GM18520 (cell line): ENCODE measurements around the gene APOBEC3F.
"Not testable (repeated sequence)": the region's sequence is repeated elsewhere in the genome, so short reads cannot be mapped to it uniquely, and the experiment has no call there.

Experiments
- ATAC-seq: cut with Tn5 transposase; IDR thresholded peaks from one replicate; pipeline ENCODE4 v1.9.1; 2021; ENCODE audit not compliant: unreplicated experiment

Gene APOBEC3F

DNA sequence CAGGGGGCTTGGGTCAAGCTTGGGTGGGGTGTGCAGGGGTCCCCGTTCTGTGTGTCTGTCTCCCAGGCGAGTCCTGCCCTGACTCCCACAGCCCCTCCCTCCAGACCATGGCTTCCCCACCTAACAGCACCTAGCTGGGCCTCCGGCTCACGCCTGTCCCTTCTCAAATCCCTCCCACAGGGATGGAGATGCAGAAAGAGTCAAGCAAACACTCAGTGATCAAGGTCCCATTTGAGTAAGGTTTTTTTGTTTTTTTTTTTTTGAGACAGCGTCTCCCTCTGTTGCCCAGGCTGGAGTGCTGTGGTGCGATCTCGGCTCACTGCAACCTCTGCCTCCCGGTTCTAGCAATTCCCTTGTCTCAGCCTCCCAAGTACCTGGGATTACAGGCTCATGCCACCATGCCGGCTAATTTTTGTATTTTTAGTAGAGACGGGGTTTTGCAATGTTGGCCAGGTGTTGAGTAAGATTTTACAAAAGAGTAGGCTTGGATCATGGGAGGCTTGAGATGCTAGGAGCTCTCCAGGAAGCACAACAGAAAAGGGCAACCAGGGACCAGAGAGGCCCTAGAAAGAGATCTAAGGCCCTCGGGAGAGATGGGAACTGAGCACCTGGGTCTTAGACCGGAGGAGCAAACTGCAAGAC is 14.0 kb upstream of the APOBEC3F start:
- no peak for ATAC-seq

DNA sequence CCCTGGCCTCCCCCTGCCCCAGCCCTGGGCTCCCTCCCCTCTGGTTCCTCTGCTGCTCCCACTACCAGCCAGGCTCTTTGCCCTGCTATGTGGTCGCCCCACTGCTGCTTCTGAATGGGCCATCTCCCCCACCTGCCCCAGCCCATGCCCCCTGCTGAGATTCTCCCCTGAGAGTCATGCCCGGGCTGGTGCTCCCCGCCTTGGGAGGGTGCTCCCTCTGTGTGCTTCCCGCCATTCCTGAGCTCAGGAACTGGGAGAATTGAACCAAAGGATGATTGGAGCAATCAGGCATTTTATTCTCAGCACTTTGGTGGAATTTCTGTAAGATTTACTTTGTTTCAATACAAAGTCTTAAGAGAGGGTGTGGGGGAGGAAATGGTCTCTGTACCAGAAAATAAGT is 12.9 kb upstream of the APOBEC3F start:
- ATAC-seq = no peak

DNA sequence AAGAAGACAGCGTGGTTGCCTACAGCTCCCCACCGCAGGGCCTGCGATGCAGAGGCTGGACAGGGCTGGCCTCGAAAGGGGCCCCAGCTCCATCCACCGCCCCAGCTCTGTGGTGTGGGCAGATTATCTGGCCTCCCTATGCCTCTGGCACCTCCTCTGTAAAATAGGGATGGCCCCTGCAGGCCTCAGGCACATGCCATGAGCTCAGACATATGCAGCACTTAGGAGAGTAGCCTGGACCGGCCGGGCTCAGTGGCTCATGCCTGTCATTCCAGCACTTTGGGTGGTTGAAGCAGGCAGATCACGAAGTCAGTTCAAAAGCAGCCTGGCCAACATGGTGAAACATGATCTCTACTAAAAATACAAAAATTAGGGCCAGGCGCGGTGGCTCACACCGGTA is 12.4 kb upstream of the APOBEC3F start:
- ATAC-seq = no peak

DNA sequence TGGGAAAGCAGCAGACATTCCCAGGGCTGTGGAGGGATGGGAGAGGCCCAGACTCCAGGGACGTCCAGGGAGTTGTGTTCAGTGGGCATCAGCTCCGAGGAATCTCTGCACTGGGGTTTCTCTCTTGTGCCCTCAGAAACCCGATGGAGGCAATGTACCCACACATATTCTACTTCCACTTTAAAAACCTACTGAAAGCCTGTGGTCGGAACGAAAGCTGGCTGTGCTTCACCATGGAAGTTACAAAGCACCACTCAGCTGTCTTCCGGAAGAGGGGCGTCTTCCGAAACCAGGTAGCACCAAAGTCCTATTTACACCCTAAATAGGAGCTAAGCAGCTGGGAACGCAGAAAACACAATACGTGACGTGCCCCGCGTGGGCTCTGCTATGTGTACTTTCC is 11.4 kb upstream of the APOBEC3F start:
- ATAC-seq = no peak

DNA sequence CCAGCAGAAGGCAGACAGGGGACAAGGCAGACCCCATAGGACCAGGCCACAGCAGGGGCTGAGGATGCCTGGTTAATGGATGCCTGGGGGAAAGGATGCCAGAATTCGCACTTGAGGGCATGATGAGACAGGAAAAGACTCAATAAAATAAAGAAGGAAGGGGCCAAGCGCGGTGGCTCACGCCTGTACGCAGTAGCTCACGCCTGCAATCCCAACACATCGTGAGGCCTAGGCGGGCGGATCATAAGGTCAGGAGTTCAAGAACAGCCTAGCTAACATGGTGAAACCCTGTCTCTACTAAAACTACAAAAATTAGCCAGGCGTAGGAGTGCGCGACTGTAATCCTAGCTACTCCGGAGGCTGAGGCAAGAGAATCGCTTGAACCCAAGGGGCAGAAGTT is 10.0 kb upstream of the APOBEC3F start:
- no peak for ATAC-seq

DNA sequence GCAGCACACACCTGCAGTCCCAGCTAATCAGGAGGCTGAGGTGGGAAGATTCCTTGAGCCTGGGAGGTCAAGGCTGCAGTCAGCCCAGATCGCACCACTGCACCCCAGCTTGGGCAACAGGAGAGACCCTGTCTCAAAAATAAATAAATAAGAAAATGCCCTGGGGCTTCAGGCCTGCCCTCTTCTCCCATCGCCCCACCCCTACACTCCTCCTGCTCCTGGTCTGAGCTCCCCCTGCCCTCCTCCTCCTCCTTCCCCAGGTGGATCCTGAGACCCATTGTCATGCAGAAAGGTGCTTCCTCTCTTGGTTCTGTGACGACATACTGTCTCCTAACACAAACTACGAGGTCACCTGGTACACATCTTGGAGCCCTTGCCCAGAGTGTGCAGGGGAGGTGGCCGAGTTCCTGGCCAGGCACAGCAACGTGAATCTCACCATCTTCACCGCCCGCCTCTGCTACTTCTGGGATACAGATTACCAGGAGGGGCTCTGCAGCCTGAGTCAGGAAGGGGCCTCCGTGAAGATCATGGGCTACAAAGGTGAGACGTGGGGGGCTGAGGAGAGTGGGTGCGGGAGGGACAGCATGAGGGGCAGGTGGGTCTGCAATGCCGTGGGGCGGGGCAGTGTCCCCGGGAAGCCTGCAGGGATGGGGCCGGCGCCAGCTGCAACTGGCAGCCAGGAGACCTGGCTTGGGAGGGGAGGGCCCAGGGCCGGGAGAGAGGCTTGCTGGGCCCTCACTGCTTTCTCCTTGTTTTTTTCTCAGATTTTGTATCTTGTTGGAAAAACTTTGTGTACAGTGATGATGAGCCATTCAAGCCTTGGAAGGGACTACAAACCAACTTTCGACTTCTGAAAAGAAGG is 9.0 kb upstream of the APOBEC3F start:
- not testable (repeated sequence) for ATAC-seq

DNA sequence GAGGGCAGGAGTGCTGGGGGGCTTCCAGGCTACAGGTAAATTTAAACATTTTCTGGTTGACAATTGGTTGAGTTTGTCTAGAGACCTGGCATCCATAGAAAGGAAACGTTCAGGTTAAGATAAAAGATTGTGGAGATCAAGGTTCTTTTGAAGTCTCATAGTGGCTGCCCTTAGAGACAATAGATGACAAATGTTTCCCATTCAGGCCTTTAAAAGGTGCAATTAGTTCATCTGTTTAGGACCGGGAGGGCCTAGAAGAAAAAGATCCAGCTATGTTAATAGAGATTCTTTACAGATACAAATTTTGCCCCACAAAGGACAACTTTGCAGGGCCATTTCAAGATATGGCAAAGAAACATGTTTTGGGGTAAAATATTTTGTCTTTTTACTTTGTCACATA is 3.6 kb upstream of the APOBEC3F start:
- ATAC-seq = not testable (repeated sequence)

DNA sequence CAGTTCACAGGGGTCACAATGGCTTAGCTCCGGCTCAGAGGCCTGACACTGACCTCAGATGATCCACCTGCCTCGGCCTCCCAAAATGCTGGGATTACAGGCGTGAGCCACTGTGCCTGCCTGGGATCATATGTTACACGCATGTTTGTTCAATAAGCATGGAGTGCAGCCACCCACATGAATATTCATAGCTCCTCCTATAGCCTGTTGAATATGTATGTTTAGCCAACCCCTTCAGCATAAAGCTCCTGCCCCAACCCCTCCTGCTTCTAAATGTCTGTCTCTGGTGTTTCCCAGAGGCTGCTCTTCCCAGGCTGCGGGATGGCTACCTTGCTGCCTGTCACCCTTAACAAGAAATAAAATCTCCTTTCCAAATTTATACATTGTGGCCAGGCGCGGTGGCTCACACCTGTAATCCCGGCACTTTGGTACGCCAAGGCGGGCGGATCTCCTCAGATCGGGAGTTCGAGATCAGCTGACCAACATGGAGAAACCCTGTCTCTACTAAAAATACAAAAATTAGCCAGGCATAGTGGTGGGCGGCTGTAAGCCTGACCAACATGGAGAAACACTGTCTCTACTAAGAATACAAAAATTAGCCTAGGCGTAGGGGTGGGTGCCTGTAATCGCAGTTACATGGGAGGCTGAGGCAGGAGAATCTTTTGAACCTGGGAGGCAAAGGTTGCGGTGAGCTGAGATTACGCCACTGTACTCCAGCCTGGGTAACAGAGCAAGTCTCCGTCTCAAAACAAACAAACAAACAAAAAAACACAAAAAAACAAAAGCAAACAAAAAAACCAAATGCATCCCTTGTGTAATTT is 1.1 kb upstream of the APOBEC3F start:
- no peak for ATAC-seq

DNA sequence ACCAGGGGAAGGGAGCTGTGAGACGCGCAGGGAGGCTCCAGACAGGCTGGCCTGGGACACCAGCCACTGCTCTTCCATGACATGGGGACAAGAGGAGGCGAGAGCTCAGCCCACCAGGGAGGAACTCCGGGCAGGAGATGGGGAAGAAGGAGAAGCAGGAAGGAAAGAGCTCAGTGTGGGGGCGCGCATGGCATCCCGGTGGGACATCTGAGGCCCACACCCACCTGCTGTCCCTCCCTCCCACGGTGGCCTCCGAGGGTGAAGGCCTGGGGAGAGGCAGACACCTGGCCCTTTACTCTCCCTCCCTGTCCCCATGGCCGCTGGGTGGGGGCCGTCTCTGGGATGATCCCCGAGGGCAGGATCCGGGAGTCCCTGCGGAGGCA is 518 bp upstream of the APOBEC3F start:
- ATAC-seq = not testable (repeated sequence)

DNA sequence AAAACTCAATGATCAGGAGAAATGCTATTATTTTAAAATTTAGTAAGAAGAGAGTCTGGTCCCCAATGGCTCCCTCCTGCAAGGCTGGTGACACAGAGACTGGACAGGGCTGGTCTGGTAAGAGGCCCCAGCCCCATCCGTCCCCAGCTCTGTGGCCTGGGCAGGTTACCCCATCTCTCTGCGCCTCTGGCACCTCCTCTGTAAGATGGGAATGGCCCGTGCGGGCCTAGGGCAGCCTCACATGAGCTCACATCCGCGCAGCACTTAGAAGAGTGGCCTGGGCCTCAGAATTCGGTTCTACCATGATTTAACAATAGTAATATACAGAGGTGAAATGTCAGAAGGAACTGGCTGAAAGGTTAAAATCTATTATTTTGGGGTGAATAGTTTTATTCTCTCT is 1.2 kb downstream of the APOBEC3F start:
- no peak for ATAC-seq

DNA sequence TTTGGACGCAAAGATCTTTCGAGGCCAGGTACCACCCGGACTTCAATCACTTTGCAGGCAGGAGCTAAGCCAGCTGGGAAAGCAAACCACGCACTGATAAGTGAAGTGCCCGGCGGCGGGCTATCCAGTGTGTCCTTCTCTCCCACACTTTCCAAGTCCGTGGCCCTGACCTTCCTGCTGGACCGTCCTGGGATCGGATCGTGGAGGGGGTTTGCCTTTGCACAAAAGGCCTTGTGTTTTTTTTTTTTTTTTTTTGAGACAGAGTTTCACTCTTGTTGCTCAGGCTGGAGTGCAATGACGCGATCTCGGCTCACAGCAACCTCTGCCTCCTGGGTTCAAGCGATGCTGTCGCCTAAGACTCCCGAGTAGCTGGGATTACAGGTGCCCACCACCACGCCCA is 2.4 kb downstream of the APOBEC3F start:
- ATAC-seq = not testable (repeated sequence)

DNA sequence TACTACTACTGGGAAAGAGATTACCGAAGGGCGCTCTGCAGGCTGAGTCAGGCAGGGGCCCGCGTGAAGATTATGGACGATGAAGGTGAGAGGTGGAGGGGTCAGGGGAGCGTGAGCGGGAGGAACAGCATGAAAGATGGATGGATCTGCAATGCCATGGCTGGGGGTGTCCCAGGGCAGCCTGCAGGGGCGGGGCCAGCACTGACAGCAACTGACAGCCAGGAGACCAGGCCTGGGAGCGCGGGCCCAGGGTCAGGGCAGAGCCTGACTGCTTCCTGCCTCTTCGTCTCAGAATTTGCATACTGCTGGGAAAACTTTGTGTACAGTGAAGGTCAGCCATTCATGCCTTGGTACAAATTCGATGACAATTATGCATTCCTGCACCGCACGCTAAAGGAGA is 4.5 kb downstream of the APOBEC3F start:
- ATAC-seq = not testable (repeated sequence)

DNA sequence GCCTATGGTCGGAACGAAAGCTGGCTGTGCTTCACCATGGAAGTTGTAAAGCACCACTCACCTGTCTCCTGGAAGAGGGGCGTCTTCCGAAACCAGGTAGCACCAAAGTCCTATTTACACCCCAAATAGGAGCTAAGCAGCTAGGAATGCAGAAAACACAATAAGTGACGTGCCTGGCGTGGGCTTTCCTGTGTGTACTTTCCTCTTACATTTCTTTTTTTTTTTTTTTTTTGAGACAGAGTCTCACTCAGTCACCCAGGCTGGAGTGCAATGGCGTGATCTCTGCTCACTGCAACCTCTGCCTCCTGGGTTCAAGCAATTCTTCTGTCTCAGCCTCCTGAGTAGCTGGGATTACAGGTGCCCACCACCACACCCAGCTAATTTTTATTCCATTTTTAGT is 8.8 kb downstream of the APOBEC3F start:
- ATAC-seq = not testable (repeated sequence)

DNA sequence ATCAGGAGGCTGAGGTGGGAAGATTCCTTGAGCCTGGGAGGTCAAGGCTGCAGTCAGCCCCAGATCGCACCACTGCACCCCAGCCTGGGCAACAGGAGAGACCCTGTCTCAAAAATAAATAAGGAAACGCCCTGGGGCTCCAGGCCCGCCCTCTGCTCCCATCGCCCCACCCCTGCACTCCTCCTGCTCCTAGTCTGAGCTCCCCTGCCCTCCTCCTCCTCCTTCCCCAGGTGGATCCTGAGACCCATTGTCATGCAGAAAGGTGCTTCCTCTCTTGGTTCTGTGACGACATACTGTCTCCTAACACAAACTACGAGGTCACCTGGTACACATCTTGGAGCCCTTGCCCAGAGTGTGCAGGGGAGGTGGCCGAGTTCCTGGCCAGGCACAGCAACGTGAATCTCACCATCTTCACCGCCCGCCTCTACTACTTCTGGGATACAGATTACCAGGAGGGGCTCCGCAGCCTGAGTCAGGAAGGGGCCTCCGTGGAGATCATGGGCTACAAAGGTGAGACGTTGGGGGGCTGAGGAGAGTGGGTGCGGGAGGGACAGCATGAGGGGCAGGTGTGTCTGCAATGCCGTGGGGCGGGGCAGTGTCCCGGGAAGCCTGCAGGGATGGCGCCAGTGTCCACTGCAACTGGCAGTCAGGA is 11.3 kb downstream of the APOBEC3F start:
- ATAC-seq = not testable (repeated sequence)

DNA sequence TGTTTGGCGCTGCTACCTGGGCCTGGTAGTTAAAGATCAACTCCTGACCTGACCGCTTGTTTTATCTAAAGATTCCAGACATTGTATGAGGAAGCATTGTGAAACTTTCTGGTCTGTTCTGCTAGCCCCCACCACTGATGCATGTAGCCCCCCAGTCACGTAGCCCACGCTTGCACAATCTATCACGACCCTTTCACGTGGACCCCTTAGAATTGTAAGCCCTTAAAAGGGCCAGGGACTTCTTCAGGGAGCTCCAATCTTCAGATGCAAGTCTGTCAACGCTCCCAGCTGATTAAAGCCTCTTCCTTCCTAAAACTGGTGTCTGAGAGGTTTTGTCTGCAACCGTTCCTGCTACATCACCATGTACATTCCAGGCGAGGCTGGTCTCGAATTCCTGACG is 15.0 kb downstream of the APOBEC3F start:
- ATAC-seq = no peak

DNA sequence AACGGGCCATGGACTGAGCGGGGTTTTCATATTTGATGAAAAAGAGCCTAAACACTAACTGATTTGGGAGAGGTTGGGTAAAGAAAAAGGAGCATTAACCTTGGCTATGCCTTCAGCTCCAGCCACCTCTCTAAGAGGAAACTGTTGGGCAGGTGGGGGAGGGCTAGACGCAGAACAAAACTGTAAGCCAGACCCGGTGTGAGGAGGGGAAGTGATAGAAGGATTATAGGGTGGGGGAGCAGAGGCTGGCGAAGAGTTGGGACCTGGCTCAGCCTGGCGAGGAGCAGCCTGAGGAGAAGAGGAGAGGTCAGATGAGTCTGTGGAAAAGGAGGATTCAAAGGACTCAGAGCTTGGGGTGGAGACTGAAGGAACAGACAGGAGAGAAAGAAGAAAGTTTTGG is 20.6 kb downstream of the APOBEC3F start:
- not testable (repeated sequence) for ATAC-seq

DNA sequence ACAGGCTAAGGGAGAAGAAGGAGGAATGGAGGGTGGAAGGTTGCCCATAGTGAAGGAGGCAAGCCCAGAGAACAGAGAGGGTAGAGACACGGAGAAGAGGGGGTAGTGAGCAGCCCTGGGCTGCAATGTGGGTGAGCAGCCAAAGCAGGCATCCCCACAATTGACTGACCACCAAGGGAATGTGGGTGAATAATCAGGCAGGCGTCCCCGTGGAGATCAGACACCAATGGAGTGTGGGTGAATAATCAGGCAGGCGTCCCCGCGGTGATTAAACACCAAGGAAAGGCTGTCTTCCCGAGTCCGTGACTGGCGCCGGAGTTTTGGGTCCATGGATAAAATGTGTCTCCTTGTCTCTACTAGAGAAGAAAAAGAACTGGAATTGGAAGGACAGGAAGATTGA is 21.3 kb downstream of the APOBEC3F start:
- not testable (repeated sequence) for ATAC-seq

DNA sequence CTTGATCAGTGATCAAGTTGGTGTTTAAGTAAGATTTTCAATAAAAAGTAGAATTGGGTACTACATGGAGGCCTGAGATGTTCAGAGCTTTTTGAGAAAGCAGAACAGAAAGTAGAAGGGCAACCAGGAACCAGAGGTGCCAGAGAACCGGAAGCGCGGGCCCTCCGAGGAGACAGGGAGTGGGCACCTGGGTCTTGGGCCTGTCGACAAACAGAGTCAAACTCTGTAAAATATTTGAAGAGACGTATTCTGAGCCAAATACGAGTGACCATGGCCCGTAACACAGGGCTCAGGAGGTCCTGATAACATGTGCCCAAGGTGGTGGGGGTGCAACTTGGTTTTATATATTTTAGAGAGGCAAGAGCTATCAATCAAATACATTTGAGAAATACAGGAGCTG is 23.2 kb downstream of the APOBEC3F start:
- ATAC-seq = not testable (repeated sequence)

DNA sequence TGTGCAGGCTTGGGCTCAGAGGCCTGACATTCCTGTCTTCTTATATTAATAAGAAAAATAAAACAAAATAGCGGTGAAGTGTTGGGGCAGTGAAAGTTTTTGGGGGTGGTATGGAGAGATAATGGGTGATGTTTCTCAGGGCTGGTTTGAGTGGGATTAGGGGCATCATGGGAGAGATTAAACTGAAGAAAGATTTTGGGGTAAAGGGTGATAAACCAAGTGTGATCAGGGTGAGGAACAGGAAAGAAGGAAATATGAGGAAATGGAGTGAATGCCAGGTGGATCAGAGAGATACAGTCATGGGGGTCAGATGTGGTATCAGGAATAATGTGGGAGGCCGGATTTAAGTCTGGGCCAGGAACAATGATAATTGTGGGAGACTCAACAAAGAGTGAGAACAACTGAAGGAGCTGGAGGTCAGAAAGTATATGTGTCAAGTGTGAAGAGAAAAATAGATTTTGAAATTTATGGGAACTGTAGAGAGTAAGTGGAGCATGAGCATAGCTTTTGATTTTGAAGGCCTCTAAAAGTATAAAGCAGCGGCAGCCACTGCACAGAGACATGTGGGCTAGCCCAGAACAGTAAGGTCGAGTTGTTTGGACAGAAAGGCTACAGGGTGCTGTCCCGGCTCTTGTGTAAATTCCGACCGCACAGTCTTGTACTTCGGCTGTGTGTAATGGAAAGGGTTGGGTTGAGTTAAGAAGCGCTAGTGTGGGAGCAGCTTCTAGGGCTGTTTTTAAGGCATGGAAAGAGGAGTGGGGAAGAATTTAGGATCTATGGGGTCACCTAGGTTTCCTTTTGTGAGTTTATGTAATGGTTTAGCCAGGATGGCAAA is 26.0 kb downstream of the APOBEC3F start:
- not testable (repeated sequence) for ATAC-seq
